ENCODE measurements around the gene HBG2. TPM values are rescaled to one million over a fixed set of nuclear protein-coding genes. Genes with fewer than 3 reads are reported as not detected.
"Not testable (repeated sequence)": the region's sequence is repeated elsewhere in the genome, so short reads cannot be mapped to it uniquely, and the experiment has no call there.

The HBG2 gene
- 0.27 TPM for total RNA-seq

GRCh38 chr11:5254646-5255413, at the start of gene HBG2:
Gene HBG2 (minus strand): TSS chr11:5254781. CDS start chr11:5254728, 53 bp downstream.
- not testable (repeated sequence) for DNase-seq (ENCODE audit: low read depth in 2 of 3, low spot score in 2 of 3)

- no peak for DNase-seq (ENCODE audit: low read depth in 2 of 3, low spot score in 2 of 3)
Measured at GRCh38 chr11:5304046-5304445, 49.5 kb upstream of the HBG2 start.

- peak in 1 of 3 donors; percentile 4 for DNase-seq (ENCODE audit: low read depth in 2 of 3, low spot score in 2 of 3)
Measured at GRCh38 chr11:5303626-5304025, 49.0 kb upstream of the HBG2 start.

- no peak for DNase-seq (ENCODE audit: low read depth in 2 of 3, low spot score in 2 of 3)
Measured at GRCh38 chr11:5301846-5302245, 47.3 kb upstream of the HBG2 start, which contains the start of gene OR51B4. Gene OR51B4 (minus strand): TSS chr11:5301946. CDS start chr11:5301946, 0 bp downstream.

DNA sequence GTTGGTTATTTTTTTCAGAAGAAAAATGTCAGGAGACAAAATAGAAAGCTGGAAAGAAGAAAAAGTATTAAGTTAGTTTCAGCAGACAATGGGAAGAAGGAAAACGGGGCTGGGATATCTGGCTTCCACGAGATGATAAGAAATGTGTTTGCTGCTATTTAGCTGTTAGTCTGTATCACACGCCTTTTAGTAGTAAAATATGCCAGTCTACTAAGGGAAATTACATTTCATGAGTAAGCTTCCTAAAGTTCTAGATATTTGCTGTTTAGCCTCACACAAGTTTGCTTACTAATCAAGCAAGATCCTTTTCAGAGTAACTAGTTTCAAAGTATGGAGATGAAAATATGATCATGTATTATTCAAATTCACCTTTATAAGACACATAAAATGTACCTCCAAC, 45.7 kb upstream of the HBG2 start:
- no peak for DNase-seq (ENCODE audit: low read depth in 2 of 3, low spot score in 2 of 3)

DNA sequence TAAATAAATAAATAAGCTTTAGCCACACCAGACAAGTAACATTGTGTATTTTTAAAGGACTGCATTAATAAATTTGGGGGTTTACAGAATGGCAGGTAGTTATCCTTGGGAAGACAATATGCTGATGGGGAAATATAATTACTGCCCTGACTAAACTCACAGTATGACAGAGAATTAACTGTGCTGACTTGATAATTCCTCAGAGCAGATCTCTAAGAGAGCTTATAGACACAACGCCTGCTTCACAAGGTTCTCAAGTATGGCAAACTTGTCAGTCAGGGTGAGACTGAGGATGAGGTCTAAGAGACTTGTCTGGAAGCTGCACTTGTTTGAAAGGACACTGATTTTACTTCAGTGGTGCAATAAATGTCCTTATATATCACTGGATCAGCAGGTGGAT, 43.9 kb upstream of the HBG2 start:
- no peak for DNase-seq (ENCODE audit: low read depth in 2 of 3, low spot score in 2 of 3)

GRCh38 chr11:5297721-5298323, 43.2 kb upstream of the HBG2 start:
- DNase-seq (ENCODE audit: low read depth in 2 of 3, low spot score in 2 of 3): no peak

- not testable (repeated sequence) for DNase-seq (ENCODE audit: low read depth in 2 of 3, low spot score in 2 of 3)
Measured at GRCh38 chr11:5294342-5294995, 39.9 kb upstream of the HBG2 start.

- DNase-seq (ENCODE audit: low read depth in 2 of 3, low spot score in 2 of 3): no peak
Measured at GRCh38 chr11:5293028-5293427, 38.4 kb upstream of the HBG2 start.

DNA sequence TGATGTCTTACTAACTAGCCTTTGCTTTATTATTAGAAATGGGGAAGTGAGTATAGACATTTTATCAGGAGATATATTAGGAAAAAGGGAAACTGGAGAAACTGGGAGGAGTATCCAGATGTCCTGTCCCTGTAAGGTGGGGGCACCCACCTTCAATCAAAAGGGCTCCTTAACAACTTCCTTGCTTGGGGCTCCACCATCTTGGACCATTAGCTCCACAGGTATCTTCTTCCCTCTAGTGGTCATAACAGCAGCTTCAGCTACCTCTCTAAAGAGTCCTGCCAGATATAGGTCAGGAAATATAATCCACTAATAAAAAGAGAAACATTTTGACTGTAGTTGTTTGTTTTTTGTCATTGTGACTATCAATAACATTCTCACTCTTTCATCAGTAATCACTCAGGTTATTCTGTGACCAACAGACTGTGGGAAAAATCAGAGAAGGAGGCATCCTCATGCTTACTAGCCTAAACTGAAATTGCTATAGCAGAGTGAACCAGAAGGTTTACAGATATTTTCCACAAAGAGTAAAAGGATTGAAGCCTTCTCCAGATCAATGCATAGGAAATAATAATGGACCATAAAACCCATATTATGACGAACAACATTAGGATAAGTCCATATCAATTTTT, 36.7 kb upstream of the HBG2 start:
- peak in 2 of 3 donors; percentile 53 to 71 for DNase-seq (ENCODE audit: low read depth in 2 of 3, low spot score in 2 of 3)

DNA sequence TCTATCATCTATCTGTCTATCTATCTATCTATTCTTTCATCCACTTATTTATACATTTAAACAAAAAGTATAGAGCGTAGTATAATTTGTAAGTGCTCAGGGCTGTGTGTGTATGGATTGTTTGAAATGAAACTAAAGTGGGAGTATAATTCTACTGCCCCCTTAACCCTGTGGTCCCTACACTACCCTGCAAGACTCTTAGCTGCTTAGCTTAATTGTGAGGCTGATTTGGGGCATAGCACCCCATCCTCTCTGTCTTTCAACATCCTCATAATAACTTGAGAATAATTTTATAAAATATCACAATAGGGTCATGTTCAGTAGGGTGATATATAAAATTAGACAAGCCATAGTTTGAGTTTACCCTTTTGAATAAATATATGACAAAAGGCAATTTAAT, 35.5 kb upstream of the HBG2 start:
- no peak for DNase-seq (ENCODE audit: low read depth in 2 of 3, low spot score in 2 of 3)

DNA sequence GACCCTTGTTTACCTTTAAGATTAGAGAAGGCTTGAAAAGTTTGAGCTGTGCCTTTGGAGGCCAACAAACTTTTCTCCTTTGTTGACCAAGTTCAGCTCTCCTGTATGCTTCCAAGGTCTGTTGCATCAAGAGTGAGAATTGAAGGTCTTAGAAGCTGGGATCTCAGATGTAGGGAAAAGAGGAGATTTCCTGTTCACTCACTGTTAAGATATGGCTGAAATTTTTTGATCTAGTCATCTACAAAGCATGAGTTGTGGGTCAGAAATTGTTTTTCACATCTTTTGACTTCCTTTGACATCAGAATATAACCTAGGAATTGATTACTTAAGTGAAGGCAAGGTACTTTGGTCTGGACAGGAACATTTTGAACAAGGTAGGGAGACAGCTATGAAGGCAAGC, 35.1 kb upstream of the HBG2 start:
- no peak for DNase-seq (ENCODE audit: low read depth in 2 of 3, low spot score in 2 of 3)

- DNase-seq (ENCODE audit: low read depth in 2 of 3, low spot score in 2 of 3): no peak
Measured at GRCh38 chr11:5288906-5289550, 34.4 kb upstream of the HBG2 start.

DNA sequence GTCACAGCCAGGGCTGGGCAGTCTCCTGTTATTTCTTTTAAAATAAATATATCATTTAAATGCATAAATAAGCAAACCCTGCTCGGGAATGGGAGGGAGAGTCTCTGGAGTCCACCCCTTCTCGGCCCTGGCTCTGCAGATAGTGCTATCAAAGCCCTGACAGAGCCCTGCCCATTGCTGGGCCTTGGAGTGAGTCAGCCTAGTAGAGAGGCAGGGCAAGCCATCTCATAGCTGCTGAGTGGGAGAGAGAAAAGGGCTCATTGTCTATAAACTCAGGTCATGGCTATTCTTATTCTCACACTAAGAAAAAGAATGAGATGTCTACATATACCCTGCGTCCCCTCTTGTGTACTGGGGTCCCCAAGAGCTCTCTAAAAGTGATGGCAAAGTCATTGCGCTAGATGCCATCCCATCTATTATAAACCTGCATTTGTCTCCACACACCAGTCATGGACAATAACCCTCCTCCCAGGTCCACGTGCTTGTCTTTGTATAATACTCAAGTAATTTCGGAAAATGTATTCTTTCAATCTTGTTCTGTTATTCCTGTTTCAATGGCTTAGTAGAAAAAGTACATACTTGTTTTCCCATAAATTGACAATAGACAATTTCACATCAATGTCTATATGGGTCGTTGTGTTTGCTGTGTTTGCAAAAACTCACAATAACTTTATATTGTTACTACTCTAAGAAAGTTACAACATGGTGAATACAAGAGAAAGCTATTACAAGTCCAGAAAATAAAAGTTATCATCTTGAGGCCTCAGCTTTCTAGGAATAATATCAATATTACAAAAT, 33.7 kb upstream of the HBG2 start:
- DNase-seq (ENCODE audit: low read depth in 2 of 3, low spot score in 2 of 3): peak in 1 of 3 donors; percentile 30

DNA sequence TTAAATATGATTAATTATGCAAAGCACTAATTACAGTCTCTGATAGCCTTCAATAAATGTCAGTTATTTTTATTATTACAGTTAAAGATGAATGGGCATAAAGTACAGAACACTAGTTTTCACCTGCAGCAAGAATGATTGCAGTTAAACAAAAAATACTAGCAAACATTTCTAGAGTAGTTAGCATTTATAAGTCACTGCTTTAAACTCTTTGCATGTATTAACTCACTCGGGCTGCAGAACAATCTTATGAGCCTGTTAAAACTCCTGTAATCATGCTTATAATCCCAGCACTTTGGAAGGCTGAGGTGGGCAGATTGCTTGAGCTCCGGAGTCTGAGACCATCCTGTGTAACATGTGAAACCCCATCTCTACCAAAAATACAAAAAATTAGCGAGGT, 32.3 kb upstream of the HBG2 start:
- DNase-seq (ENCODE audit: low read depth in 2 of 3, low spot score in 2 of 3): no peak

- no peak for DNase-seq (ENCODE audit: low read depth in 2 of 3, low spot score in 2 of 3)
Measured at GRCh38 chr11:5286351-5286750, 31.8 kb upstream of the HBG2 start.

DNA sequence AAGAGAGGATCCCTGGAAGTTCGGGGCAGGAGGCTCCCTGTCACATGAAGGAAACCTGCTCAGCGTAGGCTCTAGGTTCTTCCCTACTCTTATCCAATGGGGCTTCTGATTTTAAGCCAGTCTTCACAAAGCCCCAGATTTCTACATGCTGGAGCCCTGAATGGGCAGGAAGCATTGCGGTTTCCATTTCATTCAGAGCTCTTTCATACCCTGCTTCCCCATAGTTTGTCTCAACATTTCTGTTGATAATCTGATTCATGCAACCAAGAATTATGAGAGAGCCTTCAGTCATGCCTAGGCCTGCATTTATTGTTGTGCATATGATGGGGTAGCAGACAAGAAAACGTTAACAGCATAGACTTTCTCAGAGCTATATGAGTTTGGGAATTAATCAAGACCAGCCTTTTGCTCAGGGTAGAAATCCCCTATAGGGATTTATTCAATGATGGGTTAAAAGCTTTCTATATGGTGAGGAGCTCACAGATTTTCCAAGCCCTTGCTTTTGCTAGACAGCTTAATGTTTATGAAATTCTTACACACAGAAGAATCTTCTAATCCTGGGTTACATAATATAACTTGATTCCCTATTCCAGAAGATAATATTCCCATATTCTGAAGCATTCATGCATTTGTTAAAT, 31.2 kb upstream of the HBG2 start:
- DNase-seq (ENCODE audit: low read depth in 2 of 3, low spot score in 2 of 3): peak in 1 of 3 donors; percentile 16

GRCh38 chr11:5284637-5285036, 30.1 kb upstream of the HBG2 start:
- DNase-seq (ENCODE audit: low read depth in 2 of 3, low spot score in 2 of 3): peak in 1 of 3 donors; percentile 28

DNA sequence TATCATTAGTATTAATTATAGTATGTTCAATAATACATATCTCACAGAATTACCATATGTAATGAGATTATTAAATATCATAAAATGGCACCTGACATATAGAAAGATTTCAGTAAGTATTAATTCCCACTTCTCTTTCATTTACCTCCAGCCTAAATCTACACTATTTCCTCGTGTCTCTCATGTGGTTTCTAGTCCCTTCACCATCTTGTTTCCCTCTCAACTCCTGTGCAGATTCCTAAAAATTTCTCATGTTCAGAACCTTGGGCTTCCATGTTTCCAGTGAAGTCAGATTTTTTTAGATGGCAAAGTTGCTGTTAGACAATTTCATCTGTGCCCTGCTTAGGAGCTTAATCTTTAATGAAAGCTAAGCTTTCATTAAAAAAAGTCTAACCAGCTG, 29.3 kb upstream of the HBG2 start:
- DNase-seq (ENCODE audit: low read depth in 2 of 3, low spot score in 2 of 3): no peak
